Cortex of kidney (tissue), 1 donor: ENCODE results near the gene ARFGEF3.

Experiments used
- DNase-seq: peaks from one replicate; lab custom pipeline; 2025; lab: John Stamatoyannopoulos, UW

The ARFGEF3 gene

GRCh38 chr6:138242987-138243592, 81.4 kb downstream of the ARFGEF3 start:
- DNase-seq: no peak

- no peak for DNase-seq
These were observed 84.0 kb downstream of the ARFGEF3 start for GRCh38 chr6:138245751-138246150.

DNA sequence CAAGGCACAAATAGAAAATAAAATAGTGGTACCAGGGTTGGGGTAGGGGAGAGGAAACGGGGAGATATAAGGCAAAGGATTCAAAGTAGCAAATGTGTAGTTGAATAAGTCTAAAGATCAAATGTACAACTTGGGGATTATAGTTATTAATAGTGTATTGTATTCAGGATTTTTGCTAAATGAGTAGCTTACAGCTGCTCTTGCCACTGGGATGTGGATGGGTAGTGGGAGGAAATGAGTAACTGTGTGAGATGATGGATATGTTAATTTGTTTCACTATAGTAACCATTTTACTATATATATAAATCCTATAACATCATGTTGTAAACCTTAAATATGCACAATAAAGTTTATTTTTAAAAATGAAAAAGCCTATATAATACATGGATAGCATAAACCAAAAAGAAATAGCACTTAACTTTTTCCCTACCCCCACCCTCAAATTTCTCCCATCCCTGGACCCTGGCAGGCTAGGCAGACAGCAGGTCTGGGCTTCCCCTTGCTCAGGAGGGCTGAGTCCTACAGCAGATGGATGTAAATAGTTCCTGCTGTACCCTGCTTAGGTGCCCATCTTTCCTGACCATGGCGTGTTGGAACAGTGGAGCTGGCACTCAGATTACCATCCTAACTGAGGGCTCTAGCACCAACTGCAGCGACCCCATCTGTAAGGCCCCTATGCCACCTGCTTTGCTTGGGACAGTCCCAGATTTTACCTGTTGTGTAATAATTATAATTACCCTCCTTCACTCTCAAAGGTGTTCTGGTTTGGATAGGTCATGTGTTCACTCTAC, 85.1 kb downstream of the ARFGEF3 start:
- no peak for DNase-seq

DNA sequence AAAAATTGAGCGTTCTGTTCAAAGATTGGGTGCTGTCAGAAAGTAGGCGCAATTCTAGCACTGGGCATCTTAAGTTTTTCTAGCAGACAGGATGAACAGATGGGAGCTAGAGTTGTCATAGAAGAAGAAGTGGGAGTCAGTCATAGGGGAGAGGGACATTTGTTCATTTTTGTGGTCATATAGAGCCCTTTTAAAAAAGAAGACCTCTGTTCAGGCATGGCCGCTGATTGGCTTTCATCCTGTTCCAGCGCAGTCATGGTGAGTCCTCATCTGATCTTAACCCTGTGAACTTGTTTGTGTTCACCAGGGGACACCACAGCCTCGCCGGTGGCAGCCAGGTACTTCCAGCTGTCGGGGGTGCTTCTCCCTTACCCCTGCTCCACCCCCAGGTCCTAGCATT, 86.3 kb downstream of the ARFGEF3 start:
- DNase-seq: no peak

GRCh38 chr6:138248878-138249277, 87.1 kb downstream of the ARFGEF3 start:
- DNase-seq: no peak

DNA sequence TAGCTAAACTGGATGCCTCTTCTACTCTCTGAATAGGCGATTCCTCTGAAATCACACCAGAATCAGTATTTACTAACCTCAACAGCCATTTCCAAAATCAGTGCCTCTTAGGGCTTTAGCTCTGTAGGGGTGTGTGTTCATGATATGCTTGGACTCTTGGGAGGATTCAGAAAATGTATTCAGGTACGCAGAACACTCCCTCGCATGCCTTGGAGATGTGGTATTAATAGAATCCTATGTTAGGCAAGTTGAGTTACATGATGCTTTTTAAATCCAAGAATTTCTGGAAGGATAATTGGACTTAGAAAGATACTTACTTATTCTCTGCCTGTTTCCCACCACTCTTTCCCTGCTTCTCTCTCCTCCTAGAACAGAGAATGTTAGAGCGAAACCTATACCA, 88.3 kb downstream of the ARFGEF3 start:
- DNase-seq: no peak

GRCh38 chr6:138250513-138251247, 88.9 kb downstream of the ARFGEF3 start:
- DNase-seq: no peak

DNA sequence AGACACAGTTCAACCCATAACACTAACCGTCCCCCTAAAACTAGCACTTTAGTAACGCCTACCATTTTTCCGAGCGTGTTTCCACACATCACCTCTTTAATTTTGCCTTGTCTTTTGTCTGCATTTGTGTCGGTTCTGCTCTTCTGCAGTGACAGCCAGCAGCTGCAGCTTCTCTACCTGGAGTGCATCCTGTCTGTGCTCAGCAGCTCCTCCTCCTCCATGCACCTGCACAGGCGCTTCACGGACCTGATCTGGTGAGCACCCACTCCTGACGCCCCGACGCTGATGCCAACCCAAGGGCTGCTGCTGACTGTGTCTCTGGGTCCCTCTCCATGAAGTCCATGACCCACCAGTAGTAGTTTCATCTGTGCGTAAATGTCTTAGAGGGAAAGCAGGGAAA, 92.0 kb downstream of the ARFGEF3 start:
- no peak for DNase-seq

DNA sequence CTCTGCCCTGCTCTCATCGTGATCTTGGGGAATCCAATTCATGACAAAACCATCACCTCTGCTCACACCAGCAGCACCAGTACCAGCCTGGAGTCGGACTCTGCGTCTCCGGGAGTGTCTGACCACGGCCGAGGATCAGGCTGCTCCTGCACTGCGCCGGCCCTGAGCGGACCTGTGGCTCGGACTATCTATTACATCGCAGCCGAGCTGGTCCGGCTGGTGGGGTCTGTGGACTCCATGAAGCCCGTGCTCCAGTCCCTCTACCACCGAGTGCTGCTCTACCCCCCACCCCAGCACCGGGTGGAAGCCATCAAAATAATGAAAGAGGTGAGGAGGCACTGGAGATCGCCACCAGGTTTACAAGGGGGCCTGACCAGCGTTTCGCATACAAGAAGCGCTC, 93.7 kb downstream of the ARFGEF3 start:
- DNase-seq: no peak

DNA sequence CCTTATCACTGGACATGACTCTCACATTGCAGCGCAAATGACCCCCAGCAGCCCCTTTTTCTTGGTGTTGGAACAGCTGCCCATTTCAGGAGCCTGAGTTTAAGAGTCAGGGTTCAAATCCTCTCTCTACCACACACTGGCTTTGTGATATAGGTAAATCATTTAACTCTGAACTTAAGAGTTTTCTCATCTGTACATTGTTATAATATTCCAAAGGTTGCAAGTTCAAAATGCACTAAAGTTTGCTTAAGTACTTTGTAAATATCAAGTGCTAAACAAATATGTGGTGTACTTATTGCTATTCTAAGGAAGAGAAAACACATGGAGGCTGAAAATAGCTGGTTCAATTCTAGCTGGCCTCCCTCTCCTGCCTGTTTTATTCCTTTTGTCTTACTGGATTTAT, 95.9 kb downstream of the ARFGEF3 start:
- DNase-seq: no peak

DNA sequence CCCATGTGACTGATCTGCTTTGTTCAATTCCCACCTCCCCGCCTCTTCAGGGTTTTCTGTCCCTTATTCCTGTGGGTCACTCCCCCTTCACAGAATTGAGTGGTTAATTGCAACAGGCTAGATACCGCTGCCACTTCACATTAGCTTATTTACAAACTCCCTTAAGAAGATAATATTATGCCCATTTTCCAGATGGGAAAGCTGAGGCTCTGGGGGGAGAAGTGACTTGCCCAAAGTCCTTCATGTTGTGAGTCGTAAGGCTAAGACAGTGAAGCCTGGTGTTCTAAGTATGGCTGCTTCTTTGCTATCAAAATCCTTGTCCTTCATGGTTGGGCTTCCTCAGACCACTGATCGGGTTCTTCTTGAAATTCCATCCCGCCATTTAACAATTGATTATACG, 96.5 kb downstream of the ARFGEF3 start:
- DNase-seq: no peak

DNA sequence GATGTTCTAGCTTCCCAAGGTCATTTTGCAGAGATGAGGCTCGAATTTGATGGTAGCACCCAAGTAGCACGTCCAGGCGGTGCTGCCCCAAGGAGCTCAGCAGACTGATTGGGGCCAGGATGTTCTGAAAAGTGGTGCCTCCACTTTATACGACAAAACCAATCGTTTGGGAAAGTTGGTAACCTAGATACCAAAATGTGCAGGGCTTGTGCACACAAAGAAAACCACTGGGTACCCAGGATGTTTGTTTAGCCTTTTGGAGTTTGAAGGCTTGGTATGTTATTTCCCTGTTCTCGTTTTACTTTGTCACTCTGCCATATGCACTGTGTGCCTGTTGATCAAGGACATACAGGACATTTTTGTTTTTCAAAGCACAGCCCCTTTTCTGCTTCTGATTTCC, 97.3 kb downstream of the ARFGEF3 start:
- DNase-seq: no peak

DNA sequence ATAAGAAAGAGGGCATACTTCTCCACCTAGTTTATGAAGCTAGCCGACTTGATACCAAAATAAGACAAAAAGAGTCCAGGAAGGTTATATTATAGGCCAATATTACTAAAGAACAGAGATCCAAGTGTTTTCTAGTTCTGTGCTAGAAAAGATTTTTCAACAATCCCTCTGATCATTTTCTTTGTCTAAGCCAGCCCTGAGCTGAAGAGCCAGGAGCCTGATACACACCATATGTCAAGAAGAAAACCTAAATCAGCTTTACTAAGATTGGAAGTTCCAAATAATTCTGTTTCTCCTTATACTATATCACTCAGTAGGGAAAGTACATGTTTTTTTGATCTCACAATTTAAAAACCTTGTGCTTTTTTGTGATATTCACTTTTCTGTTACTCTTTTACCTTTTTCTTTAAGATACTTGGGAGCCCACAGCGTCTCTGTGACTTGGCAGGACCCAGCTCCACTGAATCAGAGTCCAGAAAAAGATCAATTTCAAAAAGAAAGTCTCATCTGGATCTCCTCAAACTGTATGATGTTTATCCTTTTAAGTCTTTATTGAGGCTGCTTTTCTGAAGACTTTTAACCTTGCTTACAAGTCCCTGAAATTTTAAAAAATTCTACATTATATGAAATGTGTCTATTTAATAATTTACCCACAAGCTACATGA, 99.5 kb downstream of the ARFGEF3 start:
- DNase-seq: no peak

- no peak for DNase-seq
These were observed 102.2 kb downstream of the ARFGEF3 start for GRCh38 chr6:138263963-138264362.

GRCh38 chr6:138264372-138264880, 102.7 kb downstream of the ARFGEF3 start:
- no peak for DNase-seq

GRCh38 chr6:138266095-138266494, 104.4 kb downstream of the ARFGEF3 start:
- DNase-seq: no peak

- no peak for DNase-seq
These were observed 106.5 kb downstream of the ARFGEF3 start for GRCh38 chr6:138267971-138268895.

DNA sequence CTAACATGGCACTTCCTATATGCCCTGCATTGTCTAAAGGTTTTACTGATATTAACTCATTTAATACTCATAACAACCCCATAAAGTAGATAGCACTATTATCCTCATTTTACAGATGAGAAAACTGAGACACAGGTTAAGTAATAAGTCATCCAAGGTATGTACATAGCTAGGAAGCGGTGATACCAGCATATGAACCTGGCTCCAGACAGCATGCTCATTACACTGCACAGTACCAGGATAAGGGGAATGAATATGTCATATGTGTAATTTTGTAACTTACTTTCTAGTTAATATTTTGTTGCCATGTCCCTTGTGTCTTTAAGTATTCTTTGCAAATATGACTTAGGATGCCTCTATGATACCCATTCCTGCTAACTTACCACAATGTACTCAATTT, 109.7 kb downstream of the ARFGEF3 start:
- no peak for DNase-seq

DNA sequence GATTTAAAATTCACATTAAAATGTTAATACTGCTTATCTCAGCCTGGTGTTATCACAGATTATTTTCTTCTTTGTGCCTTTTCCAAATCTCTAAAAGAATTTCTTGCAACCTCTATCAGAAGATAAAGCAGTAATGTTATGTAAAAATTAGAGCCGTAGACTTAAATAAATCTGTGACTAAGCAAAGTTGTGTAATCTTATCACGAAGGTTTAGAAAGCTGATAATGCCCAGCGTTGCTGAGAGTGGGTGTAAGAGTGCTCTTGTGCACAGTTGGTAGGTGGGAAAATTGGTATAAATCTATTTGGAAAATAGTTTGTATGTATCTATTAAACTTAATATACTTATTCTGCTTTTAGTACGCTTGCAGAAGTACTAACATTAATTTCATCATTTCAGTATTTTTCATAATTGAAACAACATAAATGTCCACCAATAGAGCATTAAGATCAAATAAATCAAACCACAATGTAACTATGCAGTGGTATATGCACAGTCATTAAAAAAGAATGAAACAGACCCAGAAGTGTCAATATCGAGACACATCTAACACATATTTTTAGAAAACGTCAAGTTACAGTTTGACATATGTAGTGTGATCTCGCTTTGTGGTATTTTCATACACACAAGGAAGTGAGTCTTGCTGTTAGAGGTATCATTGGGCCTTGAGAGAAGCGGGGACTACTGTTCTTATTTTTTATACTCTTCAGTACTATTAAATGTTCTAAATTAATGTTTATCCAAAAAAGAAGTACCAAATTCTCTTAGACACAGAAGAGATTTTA, 111.0 kb downstream of the ARFGEF3 start:
- no peak for DNase-seq

DNA sequence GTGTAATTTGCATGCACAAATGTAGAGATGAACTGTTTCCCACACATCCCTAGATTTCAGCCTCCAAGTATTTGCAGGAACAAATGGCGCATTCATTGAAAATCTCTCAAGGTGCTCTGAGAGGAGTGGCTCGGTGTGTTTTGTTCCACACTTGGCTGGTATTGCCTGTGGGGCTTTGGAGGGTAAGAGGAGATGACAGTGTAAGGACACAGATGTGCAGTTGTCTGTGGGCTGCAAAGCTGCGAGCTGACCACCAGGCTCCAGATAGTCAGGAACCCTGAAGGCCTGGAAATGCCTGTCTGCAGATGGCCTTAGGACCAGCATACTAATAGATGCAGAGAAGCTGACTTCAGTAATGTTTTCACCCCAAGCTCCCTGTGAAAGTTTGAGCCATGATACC, 114.2 kb downstream of the ARFGEF3 start:
- DNase-seq: no peak
